Hematopoietic multipotent progenitor cell treated with erythropoietin and hydrocortisone succinate and interleukin-3 and kit ligand, for 6 days (in vitro differentiated cells): ENCODE data around the gene LRCOL1.

Experiments
- DNase-seq: peaks from one replicate; pipeline ENCODE4 v3.0.0-alpha.2; 2015

Gene LRCOL1

GRCh38 chr12:132635076-132635955, 24.9 kb upstream of the LRCOL1 start:
- DNase-seq, result no peak

GRCh38 chr12:132634411-132634990, 24.1 kb upstream of the LRCOL1 start:
- no peak for DNase-seq

GRCh38 chr12:132633901-132634300, 23.5 kb upstream of the LRCOL1 start:
- DNase-seq, result no peak

DNA sequence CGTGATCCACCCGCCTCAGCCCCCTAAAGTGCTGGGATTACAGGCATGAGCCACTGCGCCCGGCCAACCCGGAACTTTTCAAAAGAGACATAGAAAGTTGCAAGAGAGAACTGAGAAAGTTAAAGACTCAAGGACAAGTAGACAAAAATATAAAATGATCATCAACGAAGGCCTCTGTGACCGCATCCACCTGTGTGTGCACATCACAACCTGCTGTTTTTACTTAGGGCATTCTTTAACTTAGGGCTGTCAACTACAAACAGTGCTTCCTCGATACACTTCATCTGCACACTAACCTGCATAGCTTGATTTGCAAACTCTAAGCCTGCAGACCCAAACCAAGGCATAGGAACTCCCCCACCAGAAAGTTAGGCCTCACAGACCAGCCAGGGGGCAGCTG, 23.0 kb upstream of the LRCOL1 start:
- DNase-seq, result no peak

DNA sequence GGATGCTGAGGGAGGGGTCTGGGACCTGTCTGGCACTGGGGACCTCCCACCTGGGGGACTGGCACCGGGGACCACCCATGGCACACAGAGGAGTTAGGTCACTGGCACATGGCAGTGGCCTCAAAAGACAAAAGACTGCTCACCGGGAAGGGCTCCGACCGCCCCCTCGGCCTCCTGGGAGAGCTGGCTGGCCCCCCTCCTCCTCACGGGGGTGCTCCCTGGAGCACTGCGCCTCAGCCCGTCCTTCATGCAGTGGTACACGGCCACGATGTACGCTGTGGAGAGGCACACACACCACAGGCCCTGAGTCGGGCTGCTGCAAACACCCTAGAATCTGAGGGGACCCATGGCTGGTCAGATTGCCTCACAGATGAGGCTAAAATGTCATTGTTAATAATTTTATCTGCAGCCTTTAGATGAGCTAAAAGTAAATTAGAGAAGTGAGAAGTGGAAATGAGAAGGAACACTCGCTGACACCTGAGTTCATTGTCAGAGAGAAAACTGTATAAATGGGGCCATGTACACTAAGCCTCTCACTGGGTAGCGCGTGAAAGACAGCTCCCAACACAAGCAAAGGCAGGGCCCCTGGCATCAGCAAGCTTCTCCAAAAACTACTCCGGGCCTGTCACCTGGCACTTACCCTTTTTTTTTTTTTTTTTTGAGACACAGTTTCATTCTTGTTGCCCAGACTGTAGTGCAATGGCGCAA, 22.3 kb upstream of the LRCOL1 start:
- no peak for DNase-seq

- no peak for DNase-seq
Measured at GRCh38 chr12:132631666-132632065, 21.3 kb upstream of the LRCOL1 start.

DNA sequence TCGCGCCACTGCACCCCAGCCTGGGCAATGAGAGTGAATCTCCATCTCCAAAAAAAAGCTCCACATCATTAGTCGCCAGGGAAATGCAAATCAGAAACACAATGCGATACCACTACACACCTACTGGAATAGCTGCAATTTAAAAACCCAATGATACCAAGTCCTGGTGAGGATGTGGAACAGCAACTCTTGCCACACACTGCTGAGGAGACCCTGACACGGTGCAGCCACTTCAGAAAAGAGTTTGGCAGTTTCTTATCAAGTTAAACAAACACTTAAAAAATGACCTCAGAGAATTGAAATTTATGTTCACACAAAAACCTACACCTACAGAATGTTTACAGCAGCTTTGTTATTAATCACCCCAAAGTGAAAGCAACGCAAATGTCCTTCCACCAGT, 20.3 kb upstream of the LRCOL1 start:
- no peak for DNase-seq

DNA sequence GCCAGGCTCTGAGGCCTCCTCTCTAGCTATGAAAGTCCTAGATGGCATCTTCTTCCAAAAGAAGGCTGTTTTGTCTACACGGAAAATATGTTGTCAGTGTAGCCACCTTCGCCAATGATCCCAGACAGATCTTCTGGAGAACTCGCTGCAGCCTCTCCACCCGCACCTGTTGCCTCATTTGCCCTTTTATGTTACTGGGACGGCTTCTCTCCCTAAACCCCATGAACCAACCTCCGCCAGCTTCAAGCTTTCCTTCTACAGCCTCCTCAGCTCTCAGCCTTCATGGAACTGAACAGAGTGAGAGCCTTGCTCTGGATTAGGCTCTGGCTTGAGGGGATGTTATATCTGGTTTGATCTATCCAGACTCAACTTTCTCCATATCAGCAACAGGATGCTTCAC, 18.9 kb upstream of the LRCOL1 start:
- no peak for DNase-seq

DNA sequence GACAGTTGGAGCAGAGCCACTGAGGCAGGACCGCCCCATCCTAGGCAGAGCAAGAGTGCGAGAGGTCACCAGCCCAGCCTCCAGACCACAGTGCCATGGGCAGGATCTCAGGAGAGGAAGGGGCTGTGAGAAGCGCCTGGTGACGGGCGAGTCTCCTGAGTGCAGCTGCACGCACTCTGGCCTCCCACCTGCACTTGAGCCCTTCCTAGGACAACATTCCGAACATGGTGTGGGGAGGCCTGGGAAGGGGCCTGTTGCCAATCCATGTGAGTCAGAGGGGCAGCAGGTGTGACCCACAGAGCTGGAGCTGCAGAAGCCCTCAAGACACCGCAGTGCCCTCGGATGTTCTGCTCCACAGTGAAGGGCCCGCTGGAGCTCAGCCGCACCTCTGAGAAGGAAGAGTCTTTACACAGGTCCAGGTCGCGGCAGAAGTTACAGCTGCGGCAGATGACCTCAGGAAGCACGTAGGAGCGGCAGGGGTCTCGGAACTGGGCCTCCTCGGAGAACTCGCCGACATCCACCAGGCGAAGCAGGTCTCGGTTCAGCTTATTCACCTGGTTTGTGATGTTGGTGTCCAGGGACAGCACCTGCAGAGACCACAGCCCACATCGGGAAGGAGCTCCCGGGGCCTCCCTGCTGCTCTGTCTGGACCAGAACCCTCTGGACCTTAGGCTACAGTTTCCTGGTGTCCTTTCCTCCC, 15.5 kb upstream of the LRCOL1 start:
- DNase-seq, result no peak

DNA sequence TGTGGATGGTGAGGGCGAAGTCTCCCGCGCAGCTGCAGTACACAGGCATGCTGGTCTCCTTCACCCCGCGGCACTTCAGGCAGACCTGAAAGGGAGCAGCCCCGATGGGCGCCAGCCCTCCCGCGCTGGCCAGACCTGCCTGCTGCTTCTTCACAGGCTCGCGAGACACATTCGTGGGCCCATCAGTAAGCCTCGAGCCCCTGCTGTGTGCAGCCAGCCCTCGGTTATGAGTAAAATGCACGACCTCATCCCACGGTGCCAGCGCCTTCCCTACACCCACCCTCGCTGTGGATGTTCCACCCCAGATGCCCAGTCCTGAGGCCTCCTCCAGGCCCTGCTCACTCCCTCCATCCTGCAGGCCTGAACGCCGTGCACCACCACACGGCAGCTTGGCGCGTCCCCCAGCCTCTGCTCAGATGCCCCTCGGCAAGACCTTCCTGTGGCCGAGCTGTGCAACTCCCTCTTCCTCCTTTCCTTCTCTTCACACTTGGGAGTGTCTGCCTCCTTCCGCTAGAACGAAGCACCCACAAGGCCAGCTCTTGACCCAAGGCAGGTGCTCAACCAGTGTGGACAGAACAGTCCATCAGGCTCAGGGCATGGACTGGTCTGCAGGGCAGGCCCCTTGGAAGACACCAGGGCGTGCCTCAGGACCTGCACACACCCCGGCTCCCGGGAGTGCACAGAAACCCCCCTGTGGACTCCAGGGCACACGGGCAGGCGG, 14.7 kb upstream of the LRCOL1 start:
- no peak for DNase-seq

DNA sequence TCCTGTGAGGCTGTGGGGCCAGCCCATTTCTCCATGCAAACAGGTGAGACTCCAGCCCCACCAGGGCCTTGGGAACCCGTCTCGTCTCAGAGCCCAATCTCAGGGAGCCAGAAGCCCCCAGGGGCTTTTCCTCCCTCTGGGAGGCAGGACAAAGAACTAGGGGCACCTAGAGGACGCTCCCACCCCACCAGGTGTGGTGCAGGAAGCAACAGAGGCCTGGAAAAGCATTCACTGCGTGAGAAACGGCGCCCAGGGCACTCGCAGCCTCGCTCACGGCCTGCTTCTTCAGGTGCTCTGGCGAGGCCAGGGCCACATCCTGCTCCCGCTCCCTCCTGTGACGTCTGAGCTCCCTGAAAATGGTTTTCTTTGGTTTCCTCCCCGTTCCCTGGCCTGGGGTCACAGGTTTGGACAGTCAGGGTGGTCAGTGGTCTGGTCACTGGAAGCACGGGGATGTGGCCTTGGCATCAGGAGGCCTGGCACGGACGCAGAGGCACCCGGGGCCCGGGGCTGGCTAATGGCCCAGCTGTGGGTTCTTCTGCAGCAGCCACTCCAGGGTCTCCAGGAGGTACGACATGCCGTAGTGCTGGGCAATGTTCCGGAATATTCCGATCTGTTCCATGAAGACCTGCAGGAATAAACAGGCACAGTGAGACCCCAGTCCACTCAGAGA, 13.9 kb upstream of the LRCOL1 start:
- no peak for DNase-seq

- no peak for DNase-seq
Measured at GRCh38 chr12:132623072-132623869, 12.9 kb upstream of the LRCOL1 start.

GRCh38 chr12:132622437-132623071, 12.2 kb upstream of the LRCOL1 start:
- no peak for DNase-seq

GRCh38 chr12:132621657-132622435, 11.5 kb upstream of the LRCOL1 start:
- no peak for DNase-seq

GRCh38 chr12:132620899-132621656, 10.7 kb upstream of the LRCOL1 start:
- peak; percentile 12 for DNase-seq

GRCh38 chr12:132620113-132620898, 9.9 kb upstream of the LRCOL1 start:
- DNase-seq, result peak; percentile 12

DNA sequence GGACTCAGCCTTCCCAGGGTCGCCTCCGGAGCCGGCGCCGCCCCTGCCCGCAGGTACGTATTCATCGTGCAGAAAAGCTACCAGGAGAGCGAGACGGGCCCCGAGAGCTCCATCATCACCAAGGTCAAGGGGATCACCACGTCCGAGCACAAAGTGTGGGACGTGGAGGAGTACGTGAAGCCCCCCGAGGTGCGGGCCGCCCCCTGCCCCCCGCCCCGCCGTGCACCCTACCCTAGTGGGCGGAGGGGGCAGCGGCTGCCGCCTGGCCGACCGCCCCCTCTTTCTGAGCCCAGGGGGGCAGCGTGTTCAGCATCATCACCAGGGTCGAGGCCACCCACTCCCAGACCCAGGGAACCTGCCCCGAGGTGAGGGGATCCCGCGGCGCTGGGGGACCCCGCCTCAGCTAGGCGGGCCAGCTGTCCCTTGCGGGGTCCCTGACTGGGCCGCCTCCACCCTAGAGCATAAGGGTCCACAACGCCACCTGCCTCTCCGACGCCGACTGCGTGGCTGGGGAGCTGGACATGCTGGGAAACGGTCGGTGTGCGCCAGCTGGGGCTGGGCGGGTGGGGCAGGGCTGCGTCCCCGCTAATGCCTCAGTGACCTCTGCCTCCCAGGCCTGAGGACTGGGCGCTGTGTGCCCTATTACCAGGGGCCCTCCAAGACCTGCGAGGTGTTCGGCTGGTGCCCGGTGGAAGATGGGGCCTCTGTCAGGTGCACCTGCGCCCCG, 9.2 kb upstream of the LRCOL1 start:
- no peak for DNase-seq

DNA sequence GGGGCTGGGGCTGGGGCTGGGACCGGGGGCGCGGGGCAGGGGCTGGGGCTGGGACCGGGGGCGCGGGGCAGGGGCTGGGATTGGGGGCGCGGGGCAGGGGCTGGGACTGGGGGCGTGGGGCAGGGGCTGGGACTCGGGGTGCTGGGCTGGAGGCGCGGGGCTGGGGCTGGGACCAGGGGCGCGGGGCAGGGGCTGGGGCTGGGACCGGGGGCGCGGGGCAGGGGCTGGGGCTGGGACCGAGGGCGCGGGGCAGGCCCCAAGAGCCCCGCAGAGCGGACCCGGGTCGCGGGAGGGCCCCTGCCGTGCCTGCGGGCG, 8.6 kb upstream of the LRCOL1 start:
- DNase-seq, result no peak
